ENCODE measurements around the gene SLC44A5.

GRCh38 chr1:75353051-75353450 lies 257.9 kb downstream of the SLC44A5 start:
- TF ChIP-seq CTCF (IDR thresholded peaks at IDR 0.05), result no peak
- no peak for TF ChIP-seq POLR2A (IDR thresholded peaks at IDR 0.05)
